Activated B cell treated with CpG ODN at 0.5 μM for 24 hours (primary cell): ENCODE results near the gene TNMD. TPM values are rescaled to one million over a fixed set of nuclear protein-coding genes. Genes with fewer than 3 reads are reported as not detected.

Source experiments
- ATAC-seq: fragments of 200-7000 bp; cut with Tn5 transposase; one replicate; pipeline ENCODE4 v1.10.0; 2021; ENCODE audit warnings: low read depth, mild to moderate bottlenecking, moderate library complexity
- CTCF ChIA-PET: fragments of 350-600 bp; sonication (Branson Sonifier 250); formaldehyde crosslinking; loops from one replicate; lab custom pipeline; 2021; ENCODE audit warnings: antibody characterized with exemption; lab: Charles Lee
- POLR2A ChIA-PET: fragments of 350-600 bp; sonication (Branson Sonifier 250); formaldehyde crosslinking; loops from one replicate; lab custom pipeline; 2021; ENCODE audit warnings: antibody characterized with exemption; lab: Charles Lee
- DNase-seq: peaks from one replicate; pipeline ENCODE4 v3.0.0; 2022
- H3K27ac Mint-ChIP-seq: one replicate; pipeline ENCODE4 v1.8.0; 2020; ENCODE audit warnings: mixed read lengths
- H3K27me3 Mint-ChIP-seq: one replicate; pipeline ENCODE4 v1.8.0; 2021; ENCODE audit warnings: mixed read lengths
- H3K36me3 Mint-ChIP-seq: one replicate; pipeline ENCODE4 v1.8.0; 2021; ENCODE audit warnings: low read depth, mixed read lengths
- H3K4me1 Mint-ChIP-seq: one replicate; pipeline ENCODE4 v1.8.0; 2021; ENCODE audit warnings: mixed read lengths
- H3K4me3 Mint-ChIP-seq: one replicate; pipeline ENCODE4 v1.8.0; 2020; ENCODE audit warnings: mild to moderate bottlenecking, mixed read lengths
- H3K9me3 Mint-ChIP-seq: one replicate; pipeline ENCODE4 v1.8.0; 2020; ENCODE audit warnings: mixed read lengths
- intact Hi-C: fragments of 100-400 bp; cut with micrococcal nuclease; formaldehyde crosslinking; loops from one replicate; pipeline ENCODE4 v1.15.1; 2024
- total RNA-seq: library from RNA; stranded (reverse); gene quantifications from 2 replicates; pipeline ENCODE4 v1.2.3, GENCODE V29; 2022
- TF ChIP-seq, protein P1 (sequence below): fragments of 200-600 bp; IDR thresholded peaks from one replicate; pipeline ENCODE4 v1.8.0; 2022; ENCODE audit warnings: antibody characterized with exemption, mild to moderate bottlenecking

TNMD gene
- total RNA-seq, 1 donor from 2014 or later, result not detected

DNA sequence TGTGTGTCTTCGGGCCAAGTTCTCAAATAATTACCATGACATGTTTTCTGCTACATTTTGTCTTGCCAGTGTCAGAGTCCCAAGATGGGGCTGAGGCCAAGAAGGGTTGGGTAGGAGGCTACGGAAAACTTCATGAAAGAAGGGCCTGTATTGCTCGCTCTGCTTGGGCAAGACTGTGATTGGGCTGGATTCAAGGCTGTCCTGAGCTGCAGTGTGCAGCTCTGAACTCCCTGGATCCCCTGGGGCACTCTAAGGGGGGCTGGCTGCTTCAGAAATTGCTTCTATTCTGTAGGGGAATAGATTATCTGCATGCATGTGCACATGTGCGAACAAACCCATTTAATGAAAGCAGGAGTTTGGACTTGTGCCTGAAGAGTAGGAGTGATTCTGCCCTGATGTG is 38.3 kb downstream of the TNMD start:
- TF ChIP-seq, protein P1, sequence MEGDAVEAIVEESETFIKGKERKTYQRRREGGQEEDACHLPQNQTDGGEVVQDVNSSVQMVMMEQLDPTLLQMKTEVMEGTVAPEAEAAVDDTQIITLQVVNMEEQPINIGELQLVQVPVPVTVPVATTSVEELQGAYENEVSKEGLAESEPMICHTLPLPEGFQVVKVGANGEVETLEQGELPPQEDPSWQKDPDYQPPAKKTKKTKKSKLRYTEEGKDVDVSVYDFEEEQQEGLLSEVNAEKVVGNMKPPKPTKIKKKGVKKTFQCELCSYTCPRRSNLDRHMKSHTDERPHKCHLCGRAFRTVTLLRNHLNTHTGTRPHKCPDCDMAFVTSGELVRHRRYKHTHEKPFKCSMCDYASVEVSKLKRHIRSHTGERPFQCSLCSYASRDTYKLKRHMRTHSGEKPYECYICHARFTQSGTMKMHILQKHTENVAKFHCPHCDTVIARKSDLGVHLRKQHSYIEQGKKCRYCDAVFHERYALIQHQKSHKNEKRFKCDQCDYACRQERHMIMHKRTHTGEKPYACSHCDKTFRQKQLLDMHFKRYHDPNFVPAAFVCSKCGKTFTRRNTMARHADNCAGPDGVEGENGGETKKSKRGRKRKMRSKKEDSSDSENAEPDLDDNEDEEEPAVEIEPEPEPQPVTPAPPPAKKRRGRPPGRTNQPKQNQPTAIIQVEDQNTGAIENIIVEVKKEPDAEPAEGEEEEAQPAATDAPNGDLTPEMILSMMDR, result no peak
- Mint-ChIP-seq H3K9me3 (no peaks in the 10 kb centered on the region), H3K27me3 (peaks cover 1% of the 10 kb centered on the region), H3K4me1 (peaks cover 13% of the 10 kb centered on the region), H3K4me3 (no peak overlapping the region), H3K36me3 (no peaks in the 10 kb centered on the region), H3K27ac (no peak overlapping the region)
- CTCF ChIA-PET, result no interaction called here
- DNase-seq (no peak), ATAC-seq (no peak)
- intact Hi-C loops, result no loop called here
- POLR2A ChIA-PET, result no interaction called here

DNA sequence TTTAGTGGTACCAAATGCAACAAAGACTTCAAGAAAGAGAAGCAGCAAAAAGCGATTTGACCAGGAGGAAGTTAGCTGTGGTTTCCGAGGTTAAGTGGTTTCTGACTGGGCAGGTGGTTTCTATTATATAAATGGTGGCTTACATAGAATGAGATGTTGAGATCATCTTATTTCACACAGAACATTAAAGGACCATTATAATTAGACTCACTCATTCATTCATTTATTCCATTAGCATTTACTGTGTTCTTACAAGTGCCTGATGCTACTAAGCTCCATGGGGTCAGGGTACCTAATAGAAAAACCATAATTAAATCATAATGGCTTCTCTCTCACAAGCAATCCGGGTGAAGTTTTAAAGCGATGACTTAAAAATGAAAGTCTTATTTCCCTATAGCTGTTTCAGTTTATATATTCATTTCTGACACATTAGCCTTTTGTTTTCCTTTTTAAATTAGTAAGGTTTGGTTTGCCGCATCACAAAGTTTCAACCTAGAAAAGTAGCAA is 41.3 kb downstream of the TNMD start:
- ATAC-seq (peak; percentile 73), DNase-seq (no peak)
- ChIA-PET POLR2A (no interaction called here), CTCF (interaction anchor here (1.7 to 2.3 kb wide), 2 partner anchors 11 to 19 kb away, joined by 5 to 8 read pairs; no protein-coding TSS in a partner anchor)
- Mint-ChIP-seq H3K4me1 (peaks cover 13% of the 10 kb centered on the region), H3K36me3 (no peaks in the 10 kb centered on the region), H3K27me3 (no peaks in the 10 kb centered on the region), H3K4me3 (peak overlapping the region; percentile 46), H3K9me3 (no peaks in the 10 kb centered on the region), H3K27ac (peak overlapping the region; percentile 46)
- intact Hi-C loops, result loop anchor here (1.0 to 2.0 kb wide), 3 partner anchors 10 to 19 kb away; partner anchors contain the start of gene TSPAN6
- TF ChIP-seq, protein P1, result no peak

DNA sequence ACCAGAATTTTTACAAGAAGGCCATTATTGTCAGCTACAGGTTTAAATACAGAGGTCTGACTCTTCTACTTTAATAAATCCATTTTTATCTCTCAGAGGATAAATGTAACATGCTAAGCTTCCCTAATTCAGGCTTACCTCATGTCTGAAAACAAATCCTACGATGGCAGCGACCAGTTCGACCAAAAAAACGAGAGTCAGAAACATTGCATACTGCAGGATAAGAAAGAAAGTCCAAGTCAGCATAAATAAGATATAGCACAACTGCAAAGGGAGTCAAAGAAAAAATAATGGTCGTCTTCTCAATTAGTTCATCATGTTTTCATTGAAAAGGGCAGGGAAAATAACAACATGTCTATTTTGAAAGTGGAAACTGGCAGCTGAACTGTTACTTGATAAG is 50.3 kb downstream of the TNMD start:
- Mint-ChIP-seq H3K4me1 (peaks cover 8% of the 10 kb centered on the region), H3K4me3 (no peak overlapping the region), H3K27me3 (peaks cover 9% of the 10 kb centered on the region), H3K27ac (no peak overlapping the region), H3K36me3 (no peaks in the 10 kb centered on the region), H3K9me3 (no peaks in the 10 kb centered on the region)
- ChIA-PET POLR2A (no interaction called here), CTCF (interaction anchor here (3.4 kb wide), 1 partner anchor 122 kb away, joined by 22 read pairs; no protein-coding TSS in a partner anchor)
- DNase-seq (no peak), ATAC-seq (no peak)
- TF ChIP-seq, protein P1, result no peak
- intact Hi-C loops, result no loop called here

DNA sequence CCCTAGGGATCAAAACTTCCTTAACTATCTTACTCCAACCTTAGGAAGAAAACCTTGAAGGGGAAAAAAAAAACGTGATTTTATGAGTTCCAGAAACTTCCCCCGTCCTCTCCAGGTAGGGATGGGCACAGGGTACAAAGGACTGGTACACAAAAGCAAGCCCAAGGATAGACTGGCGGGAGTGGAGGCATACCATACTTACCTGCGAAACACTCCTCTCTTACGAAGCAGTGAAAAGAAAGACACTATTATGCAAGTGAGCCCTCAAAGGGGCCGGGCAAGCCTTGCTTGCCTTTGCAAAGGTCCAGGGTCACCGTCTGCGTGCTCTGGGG is 51.2 kb downstream of the TNMD start:
- no peaks in the 10 kb centered on the region for H3K9me3 Mint-ChIP-seq
- ChIA-PET CTCF (interaction anchor here (2.5 to 3.4 kb wide), 2 partner anchors 21 to 123 kb away, joined by 16 to 22 read pairs; no protein-coding TSS in a partner anchor), POLR2A (no interaction called here)
- peaks cover 9% of the 10 kb centered on the region for H3K27me3 Mint-ChIP-seq
- TF ChIP-seq, protein P1, result no peak
- H3K4me3 Mint-ChIP-seq, result peak overlapping the region; percentile 85
- no peak overlapping the region for H3K27ac Mint-ChIP-seq
- no peaks in the 10 kb centered on the region for H3K36me3 Mint-ChIP-seq
- DNase-seq (no peak), ATAC-seq (no peak)
- intact Hi-C loops, result loop anchor here (1.0 kb wide), 3 partner anchors 10 to 124 kb away; no protein-coding TSS in a partner anchor
- H3K4me1 Mint-ChIP-seq, result peaks cover 8% of the 10 kb centered on the region

DNA sequence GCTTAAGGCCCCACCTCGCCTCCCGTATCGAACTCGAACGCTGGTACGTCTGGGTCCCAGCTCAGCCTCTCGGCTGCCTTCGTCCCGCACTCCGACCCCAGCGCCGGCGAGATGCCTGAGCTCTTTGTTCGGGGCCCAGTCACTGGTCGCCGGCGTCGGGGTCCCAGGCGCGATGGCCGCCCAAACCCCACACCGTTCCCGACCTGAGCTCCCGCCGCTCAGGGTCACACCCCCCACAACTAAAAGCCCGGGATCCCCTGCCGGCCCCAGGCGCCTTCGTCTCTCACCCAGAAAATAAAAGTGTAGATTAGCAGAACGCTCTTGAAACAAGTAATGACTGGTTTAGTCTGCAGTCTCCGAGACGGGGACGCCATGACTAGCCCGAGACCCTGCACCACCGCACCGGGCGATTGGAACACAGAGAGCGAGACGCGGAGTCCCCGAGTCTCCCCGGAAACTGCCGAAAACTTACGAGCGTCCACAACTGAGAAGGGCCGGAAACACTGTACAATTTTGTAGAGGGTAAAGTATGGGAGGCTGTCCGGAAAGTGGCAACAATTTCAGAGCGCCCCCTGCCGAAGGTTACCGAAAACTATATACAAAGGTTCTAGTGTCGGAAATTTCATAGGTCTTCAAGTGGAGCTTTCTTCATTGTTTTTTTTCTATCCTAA is 51.7 kb downstream of the TNMD start, which contains the start of gene TSPAN6:
Gene TSPAN6, minus strand, starts transcription at position 486 of the 671 bp plus-strand sequence. Its CDS starts 112 bp downstream, at position 374.
- Mint-ChIP-seq H3K9me3 (no peaks in the 10 kb centered on the region), H3K27ac (no peak within 1 kb of the TSS), H3K4me1 (peaks cover 8% of the 10 kb centered on the region), H3K4me3 (peak within 1 kb of the TSS; percentile 85), H3K27me3 (peaks cover 10% of the 10 kb centered on the region), H3K36me3 (no peaks in the 10 kb centered on the region)
- intact Hi-C loops, result loop anchor here (1.0 kb wide), 3 partner anchors 10 to 124 kb away; no protein-coding TSS in a partner anchor
- ChIA-PET POLR2A (no interaction called here), CTCF (interaction anchor here (2.5 to 3.4 kb wide), 2 partner anchors 22 to 124 kb away, joined by 16 to 22 read pairs; no protein-coding TSS in a partner anchor)
- DNase-seq, result peak; percentile 46
- ATAC-seq, result peak; percentile 99
- TF ChIP-seq, protein P1, result no peak
